Tibial nerve (tissue), 4 donors: Measurements from ENCODE around the gene ADAP1. TPM values are rescaled to one million over a fixed set of nuclear protein-coding genes. Genes with fewer than 3 reads are reported as not detected.
A peak's percentile ranks its signal among the peaks of the same experiment; 100 is the strongest.

Experiments used
- DNase-seq, 2 donors: peaks; one replicate each; pipeline ENCODE4 v3.0.0-alpha.2; 2019; ENCODE audit warnings: low spot score in 2 of 2
- H3K27ac ChIP-seq, 4 donors: fragments of 200-600 bp; sonication (generic) in 3 of 4; one replicate each; pipeline ENCODE4 v1.5.1; 2017 to 2019; ENCODE audit warnings: mild to moderate bottlenecking in 1 of 4
- H3K27me3 ChIP-seq, 2 donors: fragments of 200-600 bp; sonication (generic) in 1 of 2; one replicate each; pipeline versions ENCODE4 v1.5.1 to v1.6.0; 2017 to 2019
- H3K36me3 ChIP-seq, 3 donors: fragments of 200-600 bp; sonication (generic); one replicate each; pipeline ENCODE4 v1.5.1; 2018 to 2019
- H3K4me1 ChIP-seq, 4 donors: fragments of 200-600 bp; sonication (generic) in 3 of 4; one replicate each; pipeline ENCODE4 v1.5.1; 2017 to 2019
- H3K4me3 ChIP-seq, 4 donors: fragments of 200-600 bp; sonication (generic) in 3 of 4; one replicate each; pipeline ENCODE4 v1.5.1; 2017 to 2019; ENCODE audit warnings: mild to moderate bottlenecking in 1 of 4, moderate library complexity in 1 of 4
- H3K9me3 ChIP-seq, 4 donors: fragments of 200-600 bp; sonication (generic) in 3 of 4; one replicate each; pipeline ENCODE4 v1.5.1; 2017 to 2019
- EP300 ChIP-seq, 2 donors: sonication (generic); formaldehyde crosslinking; IDR thresholded peaks; one replicate each; pipeline ENCODE4 v1.6.1; 2017; ENCODE audit warnings: antibody characterized with exemption in 2 of 2, mild to moderate bottlenecking in 1 of 2
- POLR2A ChIP-seq, 2 donors: fragments of 450-650 bp; IDR thresholded peaks; one replicate each; pipeline ENCODE4 v1.6.1; 2017; ENCODE audit warnings: antibody characterized with exemption in 2 of 2, mild to moderate bottlenecking in 2 of 2, moderate library complexity in 2 of 2
- WGBS, 2 donors: methylation state at CpG; one replicate each; pipeline ENCODE4 v1.1.5; 2018; 5-methylcytosine and 5-hydroxymethylcytosine counted together
- total RNA-seq, 4 donors: library from RNA; depleted of rRNA; stranded (reverse); fragments of >200 nt; gene quantifications; one replicate each; pipeline ENCODE4 v1.1.0, GENCODE V29; 2016
- TF ChIP-seq, protein P1 (sequence below), 5 experiments: fragments of 200-600 bp in 3 of 5; fragments of 450-650 bp in 2 of 5; sonication (generic) in 3 of 5; IDR thresholded peaks; one replicate each; pipeline ENCODE4 v1.5.1; 2016 to 2019; ENCODE audit warnings: antibody characterized with exemption in 5 of 5, mild to moderate bottlenecking in 3 of 5, moderate library complexity in 2 of 5

The ADAP1 gene
- total RNA-seq, 4 donors from 2014 or later: 29.3 to 53.0 (median 39.6) TPM

DNA sequence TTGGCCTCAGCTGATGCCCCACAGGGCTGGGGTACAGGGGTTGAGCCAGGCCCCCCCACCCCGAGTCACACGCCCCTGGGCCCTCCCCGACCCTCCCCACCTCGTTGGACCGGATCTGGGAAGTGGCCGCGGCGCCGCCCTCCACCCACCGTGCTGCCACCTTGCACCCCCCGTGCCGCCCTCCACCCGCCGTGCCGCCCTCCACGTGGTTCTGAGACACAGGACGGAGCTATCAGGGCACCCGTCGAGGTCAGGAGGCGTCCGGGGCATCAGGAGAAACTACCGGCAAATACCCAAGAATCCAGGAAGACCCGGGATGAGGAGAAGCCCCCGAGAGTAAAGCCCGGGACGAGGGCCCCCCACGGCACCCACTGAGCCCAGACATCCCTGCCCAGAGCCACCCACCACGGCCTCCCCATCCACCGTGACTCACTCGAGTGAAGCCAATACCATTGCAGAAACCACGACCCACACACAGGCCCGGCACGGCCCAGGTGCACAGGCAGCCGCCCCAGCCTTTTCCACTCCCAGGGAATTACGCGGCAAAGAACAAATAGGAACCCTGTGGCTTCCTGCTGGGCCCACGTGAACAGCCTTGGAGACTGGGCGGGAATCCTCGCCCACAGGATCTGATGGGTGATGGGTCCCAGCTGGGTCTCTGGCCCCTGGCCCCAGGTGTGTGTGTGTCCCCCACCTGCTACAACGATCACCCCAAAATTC is 34.0 kb downstream of the ADAP1 start:
- H3K27me3 ChIP-seq: peaks cover 0 to 6% of the 10 kb centered on the region in 2 donors
- H3K4me3 ChIP-seq: no peak overlapping the region
- 66 to 84% methylated on average over 22 to 26 of the region's 40 CpGs for WGBS, 2 donors
- no peaks in the 10 kb centered on the region for H3K9me3 ChIP-seq
- DNase-seq: peak in 1 of 2 donors; percentile 11
- peaks cover 0 to 12% (median 0%) of the 10 kb centered on the region in 3 donors for H3K36me3 ChIP-seq
- H3K27ac ChIP-seq: peak overlapping the region in 2 of 4 donors; percentile 41 to 85
- peaks cover 0 to 52% (median 32%) of the 10 kb centered on the region in 4 donors for H3K4me1 ChIP-seq
- no peak for TF ChIP-seq POLR2A (IDR thresholded peaks at IDR 0.05)

DNA sequence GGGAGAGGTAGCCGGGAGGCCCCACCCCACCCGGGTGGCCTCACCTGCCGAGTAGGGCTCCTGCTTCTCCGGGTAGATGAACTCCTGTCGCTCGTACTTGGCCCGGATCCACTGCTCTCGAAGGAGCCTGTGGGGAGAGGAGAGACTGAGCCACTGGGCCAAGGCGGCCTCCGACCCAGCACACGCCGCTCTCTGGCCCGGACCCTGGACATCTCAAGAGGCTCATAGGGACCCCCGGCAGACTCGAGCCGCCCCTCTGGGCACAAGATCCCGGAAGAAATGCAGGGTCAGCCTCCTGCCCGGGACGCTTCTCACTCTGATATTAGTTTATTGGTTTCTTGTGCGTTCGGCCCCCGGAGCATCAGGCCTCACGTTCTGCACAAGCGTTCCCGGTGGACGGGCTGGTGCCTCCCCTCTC is 34.5 kb downstream of the ADAP1 start:
- DNase-seq: peak in 1 of 2 donors; percentile 8
- Histone ChIP-seq H3K9me3 (no peaks in the 10 kb centered on the region), H3K36me3 (peaks cover 0 to 12% (median 0%) of the 10 kb centered on the region in 3 donors), H3K27ac (peak overlapping the region in 2 of 4 donors; percentile 41 to 85), H3K4me1 (peaks cover 0 to 52% (median 28%) of the 10 kb centered on the region in 4 donors), H3K4me3 (no peak overlapping the region), H3K27me3 (peaks cover 0 to 6% of the 10 kb centered on the region in 2 donors)
- WGBS, 2 donors: 73 to 75% methylated on average over 26 of the region's 26 CpGs
- TF ChIP-seq, protein P1, sequence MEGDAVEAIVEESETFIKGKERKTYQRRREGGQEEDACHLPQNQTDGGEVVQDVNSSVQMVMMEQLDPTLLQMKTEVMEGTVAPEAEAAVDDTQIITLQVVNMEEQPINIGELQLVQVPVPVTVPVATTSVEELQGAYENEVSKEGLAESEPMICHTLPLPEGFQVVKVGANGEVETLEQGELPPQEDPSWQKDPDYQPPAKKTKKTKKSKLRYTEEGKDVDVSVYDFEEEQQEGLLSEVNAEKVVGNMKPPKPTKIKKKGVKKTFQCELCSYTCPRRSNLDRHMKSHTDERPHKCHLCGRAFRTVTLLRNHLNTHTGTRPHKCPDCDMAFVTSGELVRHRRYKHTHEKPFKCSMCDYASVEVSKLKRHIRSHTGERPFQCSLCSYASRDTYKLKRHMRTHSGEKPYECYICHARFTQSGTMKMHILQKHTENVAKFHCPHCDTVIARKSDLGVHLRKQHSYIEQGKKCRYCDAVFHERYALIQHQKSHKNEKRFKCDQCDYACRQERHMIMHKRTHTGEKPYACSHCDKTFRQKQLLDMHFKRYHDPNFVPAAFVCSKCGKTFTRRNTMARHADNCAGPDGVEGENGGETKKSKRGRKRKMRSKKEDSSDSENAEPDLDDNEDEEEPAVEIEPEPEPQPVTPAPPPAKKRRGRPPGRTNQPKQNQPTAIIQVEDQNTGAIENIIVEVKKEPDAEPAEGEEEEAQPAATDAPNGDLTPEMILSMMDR (IDR thresholded peaks at IDR 0.05): no peak
- no peak for TF ChIP-seq EP300 (IDR thresholded peaks at IDR 0.05)
- no peak for TF ChIP-seq POLR2A (IDR thresholded peaks at IDR 0.05)

DNA sequence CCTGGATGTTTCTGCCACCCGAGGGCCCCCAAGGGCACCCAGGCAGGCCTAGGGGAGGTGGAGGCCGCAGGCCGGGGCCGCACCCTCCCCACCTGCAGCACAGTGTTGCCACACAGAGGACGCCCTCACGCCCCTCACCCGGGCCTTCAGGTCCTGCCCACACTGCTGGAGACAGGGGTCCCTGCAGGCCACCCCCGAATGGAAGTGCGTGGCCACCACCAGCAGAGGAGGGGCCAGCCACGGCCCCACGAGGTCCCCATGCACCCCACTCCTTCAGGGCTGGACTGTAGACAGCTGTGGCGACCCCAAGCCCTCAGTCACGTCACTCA is 35.4 kb downstream of the ADAP1 start:
- 81% methylated on average over 9 to 10 of the region's 13 CpGs for WGBS, 2 donors
- Histone ChIP-seq H3K36me3 (peaks cover 0 to 12% (median 0%) of the 10 kb centered on the region in 3 donors), H3K9me3 (no peaks in the 10 kb centered on the region), H3K4me3 (no peak overlapping the region), H3K27me3 (peaks cover 0 to 6% of the 10 kb centered on the region in 2 donors), H3K4me1 (peaks cover 0 to 52% (median 27%) of the 10 kb centered on the region in 4 donors), H3K27ac (peak overlapping the region in 1 of 4 donors; percentile 41)
- TF ChIP-seq, protein P1 (IDR thresholded peaks at IDR 0.05): no peak
- no peak for TF ChIP-seq POLR2A (IDR thresholded peaks at IDR 0.05)
- TF ChIP-seq EP300 (IDR thresholded peaks at IDR 0.05): no peak
- DNase-seq: peak in 1 of 2 donors; percentile 6

DNA sequence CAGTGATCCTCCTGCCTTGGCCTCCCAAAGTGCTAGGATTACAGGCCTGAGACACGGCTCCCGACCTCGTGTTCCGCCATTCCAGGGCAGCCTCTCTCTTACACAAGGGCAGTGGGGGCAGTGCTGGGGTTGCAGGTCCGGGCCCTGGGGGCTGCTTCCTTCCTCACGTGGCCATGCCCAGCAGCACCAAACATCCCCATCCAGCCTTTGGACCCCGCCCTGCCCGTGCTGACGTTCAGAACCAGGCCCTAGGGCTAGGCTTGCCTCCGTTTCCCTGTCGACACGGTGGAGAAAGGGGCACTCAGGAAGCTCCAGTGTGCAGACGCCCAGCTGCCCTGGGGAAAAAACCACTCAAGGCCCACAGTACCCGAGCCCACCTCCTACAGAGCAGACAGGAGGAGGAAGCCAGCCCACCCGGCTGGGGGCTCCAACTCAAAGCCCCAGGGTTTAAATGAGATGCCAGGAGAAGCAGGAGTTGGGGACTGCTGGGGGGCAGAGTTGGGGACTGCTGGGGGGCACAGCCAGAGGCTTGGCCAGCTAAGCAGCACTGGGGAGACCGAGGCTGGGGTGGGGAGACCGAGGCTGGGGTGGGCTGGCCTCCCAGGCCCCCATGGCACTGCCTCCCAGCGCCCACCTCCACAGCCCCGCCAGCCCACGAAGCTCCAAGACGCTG is 35.9 kb downstream of the ADAP1 start:
- DNase-seq: peak in 1 of 2 donors; percentile 7
- Histone ChIP-seq H3K4me3 (no peak overlapping the region), H3K9me3 (no peaks in the 10 kb centered on the region), H3K4me1 (peaks cover 0 to 52% (median 27%) of the 10 kb centered on the region in 4 donors), H3K36me3 (peaks cover 0 to 12% (median 0%) of the 10 kb centered on the region in 3 donors), H3K27me3 (peaks cover 0 to 6% of the 10 kb centered on the region in 2 donors), H3K27ac (peak overlapping the region in 1 of 4 donors; percentile 41)
- TF ChIP-seq POLR2A (IDR thresholded peaks at IDR 0.05) (no peak), EP300 (IDR thresholded peaks at IDR 0.05) (no peak)
- TF ChIP-seq, protein P1 (IDR thresholded peaks at IDR 0.05): no peak
- WGBS, 2 donors: 82 to 85% methylated on average over 13 to 15 of the region's 21 CpGs

DNA sequence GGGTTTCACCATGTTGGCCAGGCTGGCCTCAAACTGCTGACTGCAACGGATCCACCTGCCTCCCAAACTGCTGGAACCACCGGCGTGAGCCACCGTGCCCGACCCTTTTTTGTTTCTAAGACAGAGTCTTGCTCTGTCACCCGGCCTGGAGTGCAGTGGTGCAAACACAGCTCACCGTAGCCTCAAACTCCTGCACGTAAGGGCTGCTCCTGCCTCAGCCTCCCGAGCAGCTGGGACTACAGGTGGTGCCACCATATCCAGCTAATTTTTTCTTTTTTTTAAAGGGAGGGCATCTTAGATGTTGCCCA is 36.4 kb downstream of the ADAP1 start:
- Histone ChIP-seq H3K27ac (no peak overlapping the region), H3K4me1 (peaks cover 0 to 47% (median 22%) of the 10 kb centered on the region in 4 donors), H3K36me3 (peaks cover 0 to 12% (median 0%) of the 10 kb centered on the region in 3 donors), H3K4me3 (no peak overlapping the region), H3K9me3 (no peaks in the 10 kb centered on the region), H3K27me3 (peaks cover 0 to 6% of the 10 kb centered on the region in 2 donors)
- 94 to 98% methylated on average over 9 of the region's 9 CpGs for WGBS, 2 donors
- TF ChIP-seq EP300 (IDR thresholded peaks at IDR 0.05) (no peak), POLR2A (IDR thresholded peaks at IDR 0.05) (no peak)
- TF ChIP-seq, protein P1 (IDR thresholded peaks at IDR 0.05): no peak
- DNase-seq: no peak
